Neural progenitor cell (in vitro differentiated cells): ENCODE measurements around the gene ZNHIT6. TPM values are rescaled to one million over a fixed set of nuclear protein-coding genes. Genes with fewer than 3 reads are reported as not detected.

Source experiments
- DNase-seq: peaks from one replicate; pipeline ENCODE4 v3.0.0-alpha.2; 2016; ENCODE audit warnings: low spot score
- H2AFZ ChIP-seq: fragments of 200-600 bp; sonication (generic); replicated peaks from 2 replicates; pipeline ENCODE4 v1.6.1; 2016; ENCODE audit warnings: antibody characterized with exemption
- H3F3A ChIP-seq: fragments of 200-600 bp; sonication (generic); 2 replicates; pipeline ENCODE4 v1.6.1; 2016; ENCODE audit warnings: antibody characterized with exemption, low read depth
- H3K27ac ChIP-seq: fragments of 200-600 bp; sonication (generic); 2 replicates; pipeline ENCODE4 v1.5.1; 2016; ENCODE audit warnings: mild to moderate bottlenecking
- H3K27me3 ChIP-seq: fragments of 200-600 bp; sonication (generic); 2 replicates; pipeline ENCODE4 v1.6.1; 2016; ENCODE audit warnings: mild to moderate bottlenecking, moderate library complexity
- H3K36me3 ChIP-seq: fragments of 200-600 bp; sonication (generic); 2 replicates; pipeline ENCODE4 v1.5.1; 2016
- H3K4me1 ChIP-seq: fragments of 200-600 bp; sonication (generic); 2 replicates; pipeline ENCODE4 v1.6.1; 2016; ENCODE audit warnings: mixed run types
- H3K4me2 ChIP-seq: fragments of 200-600 bp; sonication (generic); 2 replicates; pipeline ENCODE4 v1.6.1; 2016
- H3K4me3 ChIP-seq: fragments of 200-600 bp; sonication (generic); 2 replicates; pipeline ENCODE4 v1.5.1; 2016
- H3K79me2 ChIP-seq: fragments of 200-600 bp; sonication (generic); 2 replicates; pipeline ENCODE4 v1.6.1; 2016; ENCODE audit warnings: low read depth
- H3K9ac ChIP-seq: fragments of 200-600 bp; sonication (generic); 2 replicates; pipeline ENCODE4 v1.6.1; 2016
- H3K9me3 ChIP-seq: fragments of 200-600 bp; sonication (generic); 2 replicates; pipeline ENCODE4 v1.5.1; 2016; ENCODE audit warnings: low read depth
- H4K20me1 ChIP-seq: fragments of 200-600 bp; sonication (generic); 2 replicates; pipeline ENCODE4 v1.6.1; 2016; ENCODE audit warnings: low read depth
- H3K27ac Mint-ChIP-seq: 3 replicates; pipeline ENCODE4 v1.8.0; 2021; ENCODE audit warnings: mixed read lengths
- H3K27me3 Mint-ChIP-seq: 2 replicates; pipeline ENCODE4 v1.8.0; 2022; ENCODE audit warnings: low read depth, mild to moderate bottlenecking, inconsistent platforms, moderate library complexity, mixed read lengths; ENCODE audit not compliant: insufficient read depth
- H3K36me3 Mint-ChIP-seq: 3 replicates; pipeline ENCODE4 v1.8.0; 2021; ENCODE audit warnings: mixed read lengths
- H3K4me1 Mint-ChIP-seq: 3 replicates; pipeline ENCODE4 v1.8.0; 2021; ENCODE audit warnings: mixed read lengths
- H3K4me3 Mint-ChIP-seq: 3 replicates; pipeline ENCODE4 v1.8.0; 2021; ENCODE audit warnings: mild to moderate bottlenecking, moderate library complexity, mixed read lengths
- H3K9me3 Mint-ChIP-seq: 3 replicates; pipeline ENCODE4 v1.8.0; 2020; ENCODE audit warnings: mixed read lengths
- EZH2 ChIP-seq: fragments of 200-600 bp; sonication (generic); IDR thresholded peaks from 2 replicates; pipeline ENCODE4 v1.6.1; 2017; ENCODE audit warnings: antibody characterized with exemption, mild to moderate bottlenecking, moderate library complexity
- EZH2phosphoT487 ChIP-seq: fragments of 200-600 bp; sonication (generic); IDR thresholded peaks from 2 replicates; pipeline ENCODE4 v1.6.1; 2017; ENCODE audit warnings: antibody characterized with exemption
- total RNA-seq: library from RNA; depleted of rRNA; stranded (reverse); fragments of >200 nt; gene quantifications from 2 replicates; pipeline ENCODE4 v1.2.3, GENCODE V29; 2015; ENCODE audit warnings: low replicate concordance
- TF ChIP-seq, protein P1 (sequence below): fragments of 200-600 bp; sonication (generic); IDR thresholded peaks from 2 replicates; pipeline ENCODE4 v1.5.1; 2017; ENCODE audit warnings: antibody characterized with exemption, mild to moderate bottlenecking

Gene ZNHIT6
- total RNA-seq, 1 donor from 2014 or later = 22.0 TPM

DNA sequence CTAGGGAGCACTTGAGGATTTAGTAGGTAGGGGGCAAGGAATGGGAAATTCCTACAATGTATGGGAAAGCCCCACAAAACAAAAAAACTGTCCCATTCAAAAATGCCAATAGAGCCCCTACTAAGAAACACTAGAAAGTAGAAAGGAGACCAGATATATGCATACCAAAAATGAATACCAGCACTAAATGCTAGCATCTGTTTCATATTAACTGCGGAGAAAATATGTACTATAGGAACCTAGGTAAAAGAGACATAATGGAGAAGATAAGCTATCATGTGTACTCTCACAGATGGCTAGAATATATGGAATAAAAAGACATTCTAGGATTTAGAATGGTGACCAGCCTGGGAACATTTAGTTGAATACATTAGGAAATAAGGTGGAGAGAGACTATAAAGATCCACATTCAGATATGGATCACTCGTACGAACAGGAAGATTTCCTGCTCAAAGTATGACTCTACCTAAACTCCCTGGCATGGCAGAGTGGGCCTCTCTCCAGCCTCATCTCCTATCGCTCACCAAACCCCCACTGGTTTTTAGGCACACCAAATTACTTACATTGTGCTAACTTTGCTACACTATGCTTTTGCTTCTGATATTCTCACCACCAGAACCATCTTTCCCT lies 18.3 kb downstream of the ZNHIT6 start:
- Mint-ChIP-seq H3K27ac (no peak overlapping the region), H3K4me1 (no peaks in the 10 kb centered on the region), H3K4me3 (no peak overlapping the region), H3K36me3 (peaks cover 14% of the 10 kb centered on the region), H3K27me3 (no peaks in the 10 kb centered on the region), H3K9me3 (peaks cover 3% of the 10 kb centered on the region)
- no peak overlapping the region for H3K4me2 ChIP-seq
- no peak overlapping the region for H3K4me3 ChIP-seq
- H3F3A ChIP-seq = no peaks in the 10 kb centered on the region
- H2AFZ ChIP-seq = no peak overlapping the region
- no peaks in the 10 kb centered on the region for H3K36me3 ChIP-seq
- DNase-seq = no peak
- H3K9me3 ChIP-seq = no peaks in the 10 kb centered on the region
- peaks cover 14% of the 10 kb centered on the region for H3K79me2 ChIP-seq
- H3K27me3 ChIP-seq = no peaks in the 10 kb centered on the region
- no peaks in the 10 kb centered on the region for H3K4me1 ChIP-seq
- no peaks in the 10 kb centered on the region for H4K20me1 ChIP-seq
- no peak for TF ChIP-seq EZH2
- TF ChIP-seq, protein P1, sequence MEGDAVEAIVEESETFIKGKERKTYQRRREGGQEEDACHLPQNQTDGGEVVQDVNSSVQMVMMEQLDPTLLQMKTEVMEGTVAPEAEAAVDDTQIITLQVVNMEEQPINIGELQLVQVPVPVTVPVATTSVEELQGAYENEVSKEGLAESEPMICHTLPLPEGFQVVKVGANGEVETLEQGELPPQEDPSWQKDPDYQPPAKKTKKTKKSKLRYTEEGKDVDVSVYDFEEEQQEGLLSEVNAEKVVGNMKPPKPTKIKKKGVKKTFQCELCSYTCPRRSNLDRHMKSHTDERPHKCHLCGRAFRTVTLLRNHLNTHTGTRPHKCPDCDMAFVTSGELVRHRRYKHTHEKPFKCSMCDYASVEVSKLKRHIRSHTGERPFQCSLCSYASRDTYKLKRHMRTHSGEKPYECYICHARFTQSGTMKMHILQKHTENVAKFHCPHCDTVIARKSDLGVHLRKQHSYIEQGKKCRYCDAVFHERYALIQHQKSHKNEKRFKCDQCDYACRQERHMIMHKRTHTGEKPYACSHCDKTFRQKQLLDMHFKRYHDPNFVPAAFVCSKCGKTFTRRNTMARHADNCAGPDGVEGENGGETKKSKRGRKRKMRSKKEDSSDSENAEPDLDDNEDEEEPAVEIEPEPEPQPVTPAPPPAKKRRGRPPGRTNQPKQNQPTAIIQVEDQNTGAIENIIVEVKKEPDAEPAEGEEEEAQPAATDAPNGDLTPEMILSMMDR = no peak
- TF ChIP-seq EZH2phosphoT487 = no peak
- no peak overlapping the region for H3K9ac ChIP-seq
- no peak overlapping the region for H3K27ac ChIP-seq

DNA sequence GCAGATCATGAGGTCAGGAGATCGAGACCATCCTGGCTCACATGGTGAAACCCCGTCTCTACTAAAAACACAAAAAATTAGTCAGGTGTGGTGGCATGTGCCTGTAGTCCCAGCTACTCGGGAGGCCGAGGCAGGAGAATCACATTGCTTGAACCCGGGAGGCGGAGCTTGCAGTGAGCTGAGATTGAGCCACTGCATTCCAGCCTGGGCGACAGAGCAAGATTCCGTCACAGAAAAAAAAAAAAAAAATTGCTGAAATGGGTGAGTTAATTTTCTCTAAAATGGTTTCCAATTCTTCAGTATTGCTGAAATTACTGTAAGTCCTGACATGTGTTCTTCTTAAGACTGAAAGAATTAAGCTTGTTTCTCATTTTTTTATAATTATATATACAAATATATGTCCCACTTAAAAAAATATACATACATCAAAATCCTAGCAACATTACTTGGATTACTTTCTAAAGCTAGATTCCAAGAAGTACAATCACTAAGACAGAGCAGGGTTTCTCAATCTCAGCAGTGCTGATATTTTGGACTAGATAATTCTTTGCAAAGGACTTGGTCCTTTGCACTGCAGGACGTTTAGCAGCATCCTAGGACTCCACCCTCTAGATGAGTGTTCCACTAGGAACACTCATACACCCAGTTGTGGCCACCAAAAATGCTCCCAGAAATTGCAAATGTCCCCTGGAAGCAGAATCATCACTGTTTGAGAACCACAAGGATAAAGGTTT lies 24.8 kb downstream of the ZNHIT6 start:
- no peak overlapping the region for H3K4me3 ChIP-seq
- peaks cover 7% of the 10 kb centered on the region for H3K4me1 Mint-ChIP-seq
- no peak overlapping the region for H3K27ac Mint-ChIP-seq
- no peaks in the 10 kb centered on the region for H3K4me1 ChIP-seq
- no peaks in the 10 kb centered on the region for H3K27me3 ChIP-seq
- H3K9me3 ChIP-seq = no peaks in the 10 kb centered on the region
- no peak overlapping the region for H3K9ac ChIP-seq
- peaks cover 3% of the 10 kb centered on the region for H3K9me3 Mint-ChIP-seq
- H3K36me3 Mint-ChIP-seq = peaks cover 19% of the 10 kb centered on the region
- no peak overlapping the region for H3K27ac ChIP-seq
- H3K79me2 ChIP-seq = peaks cover 24% of the 10 kb centered on the region
- no peak overlapping the region for H2AFZ ChIP-seq
- H3K4me2 ChIP-seq = no peak overlapping the region
- no peak for TF ChIP-seq EZH2phosphoT487
- H3K36me3 ChIP-seq = peaks cover 8% of the 10 kb centered on the region
- no peaks in the 10 kb centered on the region for H3K27me3 Mint-ChIP-seq
- DNase-seq = no peak
- H3F3A ChIP-seq = no peaks in the 10 kb centered on the region
- no peaks in the 10 kb centered on the region for H4K20me1 ChIP-seq
- H3K4me3 Mint-ChIP-seq = no peak overlapping the region

DNA sequence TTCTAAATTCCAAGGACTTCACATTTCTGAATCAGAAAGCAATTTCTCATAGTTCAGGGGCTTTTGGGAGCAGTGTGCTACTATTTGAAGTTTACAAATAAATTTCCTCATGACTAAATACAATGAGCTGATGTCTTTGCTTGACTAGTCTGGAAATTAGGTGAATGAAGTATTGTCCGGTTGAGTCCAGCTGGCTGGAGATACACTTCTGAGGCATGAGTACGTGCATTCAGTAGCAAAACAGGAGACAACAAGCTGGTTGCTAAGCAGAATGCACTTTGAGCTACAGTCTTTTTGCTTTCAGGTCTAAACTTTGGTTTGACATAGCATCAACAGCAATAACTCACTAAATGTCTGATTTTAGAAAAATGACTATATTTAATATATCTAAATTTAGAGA lies 27.1 kb downstream of the ZNHIT6 start:
- Histone ChIP-seq H3K27ac (no peak overlapping the region), H3K9ac (no peak overlapping the region)
- no peaks in the 10 kb centered on the region for H3K9me3 Mint-ChIP-seq

More for the DNA sequence above, 27.1 kb downstream of the ZNHIT6 start:
- Mint-ChIP-seq H3K27ac (peak overlapping the region; percentile 85), H3K27me3 (no peaks in the 10 kb centered on the region), H3K4me3 (no peak overlapping the region), H3K4me1 (peaks cover 7% of the 10 kb centered on the region), H3K36me3 (peaks cover 14% of the 10 kb centered on the region)
- no peak for DNase-seq
- Histone ChIP-seq H3K36me3 (peaks cover 12% of the 10 kb centered on the region), H3K4me1 (no peaks in the 10 kb centered on the region), H3K79me2 (peaks cover 11% of the 10 kb centered on the region), H3K4me2 (no peak overlapping the region), H3F3A (no peaks in the 10 kb centered on the region), H2AFZ (no peak overlapping the region), H3K4me3 (no peak overlapping the region), H3K27me3 (no peaks in the 10 kb centered on the region), H4K20me1 (no peaks in the 10 kb centered on the region), H3K9me3 (no peaks in the 10 kb centered on the region)
- TF ChIP-seq EZH2phosphoT487 (no peak), EZH2 (no peak)
- TF ChIP-seq, protein P1 = no peak
